Loucy (cell line): ENCODE measurements around the gene NR1H3.

Source experiments
- H2AFZ ChIP-seq: fragments of 200-600 bp; sonication (generic); 2 replicates; pipeline ENCODE4 v1.6.0; 2016; ENCODE audit warnings: antibody characterized with exemption, mild to moderate bottlenecking, low read length, moderate library complexity
- H3F3A ChIP-seq: fragments of 200-600 bp; 2 replicates; pipeline ENCODE4 v1.6.0; 2016; ENCODE audit warnings: antibody characterized with exemption, low read depth, mild to moderate bottlenecking
- H3K27me3 ChIP-seq: fragments of 200-600 bp; sonication (generic); 2 replicates; pipeline ENCODE4 v1.6.1; 2014; ENCODE audit warnings: low read length, mild to moderate bottlenecking; ENCODE audit not compliant: insufficient read depth, poor library complexity, severe bottlenecking
- H3K36me3 ChIP-seq: fragments of 200-600 bp; sonication (generic); 2 replicates; pipeline ENCODE4 v1.6.1; 2016; ENCODE audit warnings: low read length; ENCODE audit not compliant: insufficient read depth
- H3K4me1 ChIP-seq: fragments of 200-600 bp; sonication (generic); 2 replicates; pipeline ENCODE4 v1.5.1; 2014; ENCODE audit warnings: low read length, mild to moderate bottlenecking; ENCODE audit not compliant: insufficient read depth, poor library complexity, severe bottlenecking
- H3K4me2 ChIP-seq: fragments of 200-600 bp; sonication (generic); 2 replicates; pipeline ENCODE4 v1.6.0; 2014; ENCODE audit warnings: antibody characterized with exemption, low read length, low read depth, mild to moderate bottlenecking; ENCODE audit not compliant: poor library complexity, severe bottlenecking
- H3K4me3 ChIP-seq: fragments of 200-600 bp; sonication (generic); 2 replicates; pipeline ENCODE4 v1.5.1; 2014; ENCODE audit warnings: low read length, mild to moderate bottlenecking, mixed read lengths; ENCODE audit not compliant: poor library complexity, severe bottlenecking
- H3K79me2 ChIP-seq: fragments of 200-600 bp; sonication (generic); 2 replicates; pipeline ENCODE4 v1.6.1; 2014; ENCODE audit warnings: low read length; ENCODE audit not compliant: insufficient read depth
- H3K9ac ChIP-seq: fragments of 200-600 bp; sonication (generic); 2 replicates; pipeline ENCODE4 v1.6.0; 2014; ENCODE audit warnings: mild to moderate bottlenecking, low read depth, low read length, moderate library complexity; ENCODE audit not compliant: poor library complexity, severe bottlenecking
- H3K9me2 ChIP-seq: fragments of 200-600 bp; sonication (generic); replicated peaks from 2 replicates; pipeline ENCODE4 v1.6.1; 2016; ENCODE audit warnings: low read depth, low read length, mixed read lengths
- H3K9me3 ChIP-seq: fragments of 200-600 bp; sonication (generic); 2 replicates; pipeline ENCODE4 v1.6.1; 2014; ENCODE audit warnings: mild to moderate bottlenecking, antibody characterized with exemption, low read length, low read depth; ENCODE audit not compliant: insufficient read depth
- H4K20me1 ChIP-seq: fragments of 200-600 bp; sonication (generic); 2 replicates; pipeline ENCODE4 v1.6.0; 2014; ENCODE audit warnings: antibody characterized with exemption, low read length, mild to moderate bottlenecking; ENCODE audit not compliant: insufficient read depth, poor library complexity, severe bottlenecking
- EZH2phosphoT487 ChIP-seq: fragments of 200-600 bp; IDR thresholded peaks from 2 replicates; pipeline ENCODE4 v1.6.1; 2018; ENCODE audit warnings: antibody characterized with exemption, mild to moderate bottlenecking, moderate library complexity, borderline replicate concordance
- TF ChIP-seq, protein P1 (sequence below): fragments of 200-600 bp; sonication (generic); conservative IDR thresholded peaks from 2 replicates; pipeline ENCODE4 v1.5.1; 2014; ENCODE audit warnings: mild to moderate bottlenecking, antibody characterized with exemption, low read length

The NR1H3 gene

DNA sequence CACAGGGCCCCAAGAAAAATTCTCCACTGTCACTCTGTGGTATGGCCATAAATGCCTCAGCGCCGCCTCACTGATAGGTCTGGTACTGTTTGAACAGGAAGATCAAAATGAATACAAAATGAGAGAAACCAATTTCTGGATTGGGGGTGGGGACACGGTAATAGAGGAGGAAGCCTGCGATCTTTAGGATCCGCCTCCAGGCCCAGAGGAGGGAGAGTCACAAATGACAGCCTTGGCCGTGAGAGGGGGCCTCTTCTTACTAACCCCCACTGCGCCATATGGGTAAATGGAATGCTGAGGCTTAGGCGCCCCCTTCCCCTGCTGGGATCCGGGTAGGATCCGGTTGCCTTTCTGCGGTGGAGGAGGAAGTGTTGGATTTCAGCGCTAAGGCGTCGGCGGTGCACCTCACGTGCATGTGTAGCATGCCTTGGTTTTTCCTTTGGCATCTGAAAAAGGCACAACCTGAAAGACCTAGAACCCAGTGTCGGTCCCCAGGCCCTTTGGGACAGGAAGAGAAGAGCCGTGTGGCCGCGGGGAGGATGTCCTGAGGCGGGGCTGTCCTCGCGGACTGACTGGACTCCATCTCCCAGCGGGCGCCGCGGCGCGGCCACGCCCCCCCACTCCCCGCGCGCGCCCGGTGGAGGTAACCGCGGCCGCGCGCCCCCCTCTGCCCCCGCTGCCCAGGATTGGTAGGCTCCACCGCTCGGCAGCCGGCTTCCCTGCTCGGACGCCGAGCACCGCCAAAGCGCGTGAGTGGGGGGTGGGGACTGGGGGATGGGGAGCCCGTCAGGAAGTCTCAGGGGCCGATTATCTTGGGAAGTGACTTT is 11.4 kb downstream of the NR1H3 start:
- Histone ChIP-seq H3K9me3 (no peaks in the 10 kb centered on the region), H3K27me3 (no peaks in the 10 kb centered on the region), H3K9me2 (no peaks in the 10 kb centered on the region), H3K4me1 (peaks cover 59% of the 10 kb centered on the region), H3K4me2 (peak overlapping the region; percentile 94), H2AFZ (peak overlapping the region; percentile 80), H3K36me3 (peaks cover 1% of the 10 kb centered on the region; the same call in 1 of the 2 replicates), H3K9ac (peak overlapping the region; percentile 87), H3F3A (peaks cover 10% of the 10 kb centered on the region), H3K79me2 (peaks cover 39% of the 10 kb centered on the region), H3K4me3 (peak overlapping the region; percentile 75), H4K20me1 (peaks cover 36% of the 10 kb centered on the region)
- TF ChIP-seq EZH2phosphoT487, result no peak
- TF ChIP-seq, protein P1, sequence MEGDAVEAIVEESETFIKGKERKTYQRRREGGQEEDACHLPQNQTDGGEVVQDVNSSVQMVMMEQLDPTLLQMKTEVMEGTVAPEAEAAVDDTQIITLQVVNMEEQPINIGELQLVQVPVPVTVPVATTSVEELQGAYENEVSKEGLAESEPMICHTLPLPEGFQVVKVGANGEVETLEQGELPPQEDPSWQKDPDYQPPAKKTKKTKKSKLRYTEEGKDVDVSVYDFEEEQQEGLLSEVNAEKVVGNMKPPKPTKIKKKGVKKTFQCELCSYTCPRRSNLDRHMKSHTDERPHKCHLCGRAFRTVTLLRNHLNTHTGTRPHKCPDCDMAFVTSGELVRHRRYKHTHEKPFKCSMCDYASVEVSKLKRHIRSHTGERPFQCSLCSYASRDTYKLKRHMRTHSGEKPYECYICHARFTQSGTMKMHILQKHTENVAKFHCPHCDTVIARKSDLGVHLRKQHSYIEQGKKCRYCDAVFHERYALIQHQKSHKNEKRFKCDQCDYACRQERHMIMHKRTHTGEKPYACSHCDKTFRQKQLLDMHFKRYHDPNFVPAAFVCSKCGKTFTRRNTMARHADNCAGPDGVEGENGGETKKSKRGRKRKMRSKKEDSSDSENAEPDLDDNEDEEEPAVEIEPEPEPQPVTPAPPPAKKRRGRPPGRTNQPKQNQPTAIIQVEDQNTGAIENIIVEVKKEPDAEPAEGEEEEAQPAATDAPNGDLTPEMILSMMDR, result peak; percentile 42; the same call in 1 of the 2 replicates

DNA sequence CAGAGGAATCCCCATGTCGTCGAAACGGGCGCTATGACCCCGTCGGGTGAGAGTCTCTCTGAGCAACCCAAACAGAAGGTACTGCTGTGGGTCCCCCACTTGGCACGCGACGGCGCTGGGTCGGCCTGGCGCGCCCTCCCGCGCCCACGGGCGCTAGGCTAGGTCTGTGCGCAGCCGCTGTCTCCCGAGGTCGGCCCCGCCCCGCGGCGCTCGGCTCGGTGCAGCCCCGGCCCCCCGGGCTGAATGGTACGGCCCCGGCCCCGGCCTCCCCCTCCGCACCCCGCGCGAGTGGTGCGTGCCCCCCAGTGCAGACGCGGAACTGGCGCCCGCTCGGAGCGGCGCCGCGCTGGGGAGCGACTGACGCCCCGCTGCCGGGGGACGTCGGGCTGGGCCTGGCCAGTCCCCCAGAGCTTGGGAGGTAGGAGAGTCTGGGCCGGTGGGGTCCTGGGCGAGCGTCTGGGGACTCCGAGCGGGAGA is 12.1 kb downstream of the NR1H3 start, which contains the start of gene MADD:
Gene MADD, plus strand, starts transcription at position 305 of the 477 bp plus-strand sequence.
- Histone ChIP-seq H3K4me2 (peak within 1 kb of the TSS; percentile 94), H3K4me1 (peaks cover 52% of the 10 kb centered on the region), H3K9me3 (no peaks in the 10 kb centered on the region), H3K27me3 (no peaks in the 10 kb centered on the region), H3F3A (peaks cover 10% of the 10 kb centered on the region), H3K79me2 (peaks cover 46% of the 10 kb centered on the region), H3K9ac (peak within 1 kb of the TSS; percentile 87), H3K4me3 (peak within 1 kb of the TSS; percentile 75), H2AFZ (peak within 1 kb of the TSS; percentile 80), H3K9me2 (no peaks in the 10 kb centered on the region), H3K36me3 (peaks cover 8% of the 10 kb centered on the region; the same call in 1 of the 2 replicates), H4K20me1 (peaks cover 42% of the 10 kb centered on the region)
- no peak for TF ChIP-seq EZH2phosphoT487
- TF ChIP-seq, protein P1, result no peak

DNA sequence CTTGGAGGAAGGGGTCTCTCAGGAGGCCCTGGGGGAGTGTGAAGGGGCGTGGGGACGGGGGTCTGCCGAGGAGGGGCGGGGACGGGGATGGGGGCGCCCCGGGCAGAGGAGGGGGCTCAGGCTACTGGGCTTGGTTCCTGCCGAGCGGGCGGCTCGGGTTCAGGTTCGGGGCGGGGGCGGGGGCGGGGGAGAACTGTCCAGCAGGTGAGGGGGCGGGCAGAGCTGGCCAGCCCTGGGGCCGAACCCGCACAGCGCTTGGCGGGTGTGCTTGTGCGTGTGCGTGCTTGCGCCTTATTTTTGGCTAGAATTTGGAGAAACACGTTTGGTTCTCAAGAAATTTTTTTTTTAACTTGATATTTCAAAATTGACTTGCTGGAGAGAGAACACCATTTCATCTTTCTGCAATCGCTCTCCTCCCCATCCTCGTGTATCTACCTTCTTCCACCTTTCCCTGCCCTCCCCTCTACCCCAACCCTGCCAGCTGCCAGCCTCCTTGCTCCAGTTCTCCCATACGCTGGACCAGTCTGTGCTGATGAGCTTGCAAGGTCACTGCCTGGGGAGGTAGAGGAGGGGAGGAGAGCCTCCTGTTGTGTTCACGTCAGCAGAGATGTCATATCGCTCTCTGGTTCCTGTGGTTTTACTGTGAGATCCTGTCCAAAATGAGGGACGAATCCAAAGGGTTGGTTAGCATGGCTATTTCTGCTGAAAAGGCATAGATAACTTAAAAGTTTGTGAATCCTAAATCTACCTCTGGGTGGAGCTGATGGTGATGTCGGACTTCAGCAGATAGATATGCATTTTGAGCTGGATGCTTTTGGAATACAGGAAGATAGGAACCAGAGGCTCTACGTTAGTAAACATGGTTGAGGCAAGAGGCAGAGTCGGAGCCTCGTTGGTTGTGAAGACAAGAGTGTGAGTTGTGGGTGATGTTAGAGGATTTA is 12.8 kb downstream of the NR1H3 start:
- H3K4me1 ChIP-seq, result peaks cover 45% of the 10 kb centered on the region
- peaks cover 42% of the 10 kb centered on the region for H4K20me1 ChIP-seq
- TF ChIP-seq, protein P1, result peak; percentile 50
- no peak for TF ChIP-seq EZH2phosphoT487
- H3F3A ChIP-seq, result peaks cover 10% of the 10 kb centered on the region
- H3K79me2 ChIP-seq, result peaks cover 53% of the 10 kb centered on the region
- no peak overlapping the region for H2AFZ ChIP-seq
- peak overlapping the region; percentile 87 for H3K9ac ChIP-seq
- H3K36me3 ChIP-seq, result peaks cover 15% of the 10 kb centered on the region; the same call in 1 of the 2 replicates
- H3K9me2 ChIP-seq, result no peaks in the 10 kb centered on the region
- no peaks in the 10 kb centered on the region for H3K27me3 ChIP-seq
- peak overlapping the region; percentile 75 for H3K4me3 ChIP-seq
- peak overlapping the region; percentile 94 for H3K4me2 ChIP-seq
- no peaks in the 10 kb centered on the region for H3K9me3 ChIP-seq
